Prostate gland (tissue), 2 donors: ENCODE data around the gene GPATCH11.

Source experiments
- CTCF ChIP-seq, 4 experiments: fragments of 200-600 bp in 2 of 4; fragments of 450-650 bp in 2 of 4; sonication (generic) in 2 of 4; IDR thresholded peaks; 1 replicate in 3 of 4; 2 replicates in 1 of 4; pipeline ENCODE4 v1.5.1; 2016 to 2019; ENCODE audit warnings: antibody characterized with exemption in 4 of 4, mild to moderate bottlenecking in 2 of 4, moderate library complexity in 2 of 4
- POLR2A ChIP-seq: fragments of 450-650 bp; IDR thresholded peaks from one replicate; pipeline ENCODE4 v1.6.1; 2016; ENCODE audit warnings: antibody characterized with exemption, mild to moderate bottlenecking

GRCh38 chr2:37070931-37071330, 13.4 kb upstream of the GPATCH11 start:
- TF ChIP-seq CTCF (IDR thresholded peaks at IDR 0.05) (no peak), POLR2A (no peak)
